NCI-H2196 (cell line): ENCODE measurements around the gene IPO5.

ENCODE experiments used
- DNase-seq: peaks from one replicate; lab custom pipeline; 2025; ENCODE audit not compliant: unreplicated experiment; lab: John Stamatoyannopoulos, UW

Gene IPO5

DNA sequence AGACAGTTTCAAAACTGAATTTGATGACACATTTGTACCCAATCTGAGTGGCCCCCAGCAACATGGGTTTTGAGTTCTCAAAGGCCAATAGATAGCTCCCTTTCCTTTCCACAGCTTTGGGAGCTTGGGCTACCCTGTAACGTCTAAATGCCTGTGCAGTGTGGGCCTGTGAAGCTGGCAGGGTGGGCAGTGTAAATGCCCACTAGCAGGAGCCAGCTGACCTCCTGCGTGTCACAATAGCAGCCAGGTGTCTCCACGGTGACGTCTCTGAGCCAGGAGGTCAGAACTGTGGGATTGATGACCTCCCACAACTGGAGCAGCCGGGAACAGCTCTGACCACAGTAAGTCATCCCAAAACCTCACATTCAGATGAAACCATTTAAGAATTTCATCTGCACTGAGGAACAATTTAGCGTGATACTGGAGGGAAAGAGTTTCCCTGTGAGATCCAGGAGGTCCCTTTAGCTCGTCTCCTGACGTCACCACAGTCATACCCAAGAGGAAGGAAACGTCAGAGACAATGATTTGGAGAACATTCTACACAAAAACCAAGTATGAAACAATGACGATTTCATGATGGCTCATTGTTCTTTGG lies at the start of gene IPO5:
IPO5 (plus strand) TSS at position 300 of the 595 bp plus-strand sequence. CDS start 23,022 bp downstream, outside the sequence.
- no peak for DNase-seq

DNA sequence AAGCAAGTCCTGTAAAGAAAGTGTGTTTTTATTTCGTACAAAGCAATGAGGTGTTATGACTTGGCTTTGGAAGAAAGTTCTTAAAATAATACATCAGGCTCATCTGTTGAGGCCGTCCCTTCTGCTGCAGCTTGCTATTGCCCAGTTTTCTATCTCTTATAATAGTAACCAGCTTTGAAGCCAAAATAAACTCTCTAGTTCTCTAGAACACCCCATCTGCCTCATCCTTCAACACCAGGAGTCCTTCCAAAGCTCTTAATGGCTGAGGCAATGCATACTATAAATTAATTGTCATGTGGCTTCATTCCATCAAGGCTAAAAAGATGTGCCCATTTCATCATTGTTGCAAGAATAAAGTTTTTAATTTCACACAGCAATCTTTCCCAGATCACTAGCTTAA lies 49.4 kb upstream of the IPO5 start:
- DNase-seq, result no peak

DNA sequence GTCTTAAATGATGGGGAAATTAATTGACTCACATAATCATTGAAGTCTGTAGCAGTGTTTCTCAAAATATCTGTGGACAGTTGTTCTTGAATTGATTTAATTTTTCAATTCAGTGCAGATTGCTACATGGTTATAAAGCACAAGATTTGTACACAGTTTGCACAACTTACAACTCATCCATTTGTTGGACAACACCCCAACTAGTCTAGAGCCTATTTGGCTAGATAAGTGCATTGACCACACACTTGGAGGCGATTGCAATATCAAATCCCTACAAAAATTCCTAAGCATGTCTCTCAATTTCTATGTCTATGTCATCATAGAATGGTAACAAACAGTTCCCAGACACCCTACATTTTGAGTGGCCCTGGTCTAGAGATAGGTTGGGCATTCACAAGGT lies 48.0 kb upstream of the IPO5 start:
- no peak for DNase-seq

DNA sequence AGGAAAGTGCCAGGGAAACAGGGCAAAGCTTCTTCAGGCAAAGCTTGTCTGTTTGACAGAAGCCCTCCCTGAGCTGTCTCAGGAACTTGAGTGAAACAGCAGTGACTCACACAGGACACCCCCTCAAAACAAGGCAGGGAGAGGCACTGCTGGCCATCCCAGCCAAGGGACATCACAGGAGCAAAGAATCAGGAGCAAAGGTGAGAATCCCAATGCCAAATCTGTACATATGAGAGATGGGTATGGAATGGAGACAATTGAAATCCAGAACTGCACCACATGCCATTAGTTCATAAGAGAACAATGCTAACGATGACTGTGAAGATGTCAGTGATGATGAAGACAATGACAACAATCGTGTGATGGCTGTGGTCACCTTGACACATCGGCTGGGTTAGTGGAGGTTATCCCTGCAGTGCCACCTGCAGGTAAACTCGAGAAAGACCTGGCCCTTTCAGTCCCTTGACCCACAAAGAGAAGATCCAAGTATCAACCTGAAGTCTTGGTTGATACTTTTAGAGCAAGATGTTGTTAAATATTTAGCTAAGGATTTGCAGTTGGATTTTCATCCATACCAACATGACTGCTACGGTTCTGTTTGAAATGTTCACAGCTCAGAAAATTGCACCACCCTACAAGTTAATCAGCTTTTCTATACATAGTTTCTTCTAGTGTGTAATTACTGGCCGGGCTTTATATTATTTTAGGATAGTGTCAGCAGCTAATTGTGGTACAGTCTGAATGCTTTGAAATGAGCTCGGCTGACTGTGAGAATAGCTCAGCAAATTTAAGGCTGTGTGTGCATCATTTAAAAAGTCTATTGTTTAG lies 42.0 kb upstream of the IPO5 start:
- no peak for DNase-seq

DNA sequence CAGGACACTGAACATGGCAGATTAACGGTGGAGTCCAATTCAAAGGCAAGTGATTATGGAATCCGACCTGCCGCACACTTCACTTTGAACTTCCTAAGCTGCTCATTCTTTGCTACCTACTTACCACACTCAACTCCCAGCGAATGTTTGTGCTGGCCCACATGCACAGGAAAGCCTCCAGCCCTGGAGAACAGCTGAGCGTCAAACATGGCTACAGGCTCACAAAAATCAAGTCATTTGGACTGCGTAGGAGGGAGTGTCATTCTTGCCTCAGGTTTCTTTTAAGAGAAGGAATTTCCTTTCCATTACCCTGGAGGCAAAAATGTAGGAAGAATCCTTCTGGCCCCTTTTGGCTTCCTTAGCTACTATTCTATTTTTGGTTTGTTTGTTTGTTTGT lies 41.3 kb upstream of the IPO5 start:
- DNase-seq, result no peak

DNA sequence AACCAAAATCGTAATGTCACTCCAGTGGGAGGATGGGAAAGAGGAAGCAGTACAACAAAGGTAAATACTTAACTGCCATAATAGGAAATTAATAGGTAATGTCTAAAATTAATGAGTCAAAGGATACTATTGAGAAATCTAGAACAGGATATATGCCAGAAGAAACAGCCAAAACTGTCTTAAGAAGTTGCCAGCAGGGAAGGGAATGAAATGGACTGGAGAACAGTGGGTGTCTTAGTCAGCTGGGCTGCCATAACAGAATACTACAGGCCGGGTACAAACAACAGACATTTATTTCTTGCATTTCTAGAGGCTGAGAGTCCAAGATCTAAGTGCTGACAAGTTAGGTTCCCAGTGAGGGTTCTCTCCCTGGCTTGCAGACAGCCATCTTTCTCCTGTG lies 40.3 kb upstream of the IPO5 start:
- DNase-seq, result no peak

DNA sequence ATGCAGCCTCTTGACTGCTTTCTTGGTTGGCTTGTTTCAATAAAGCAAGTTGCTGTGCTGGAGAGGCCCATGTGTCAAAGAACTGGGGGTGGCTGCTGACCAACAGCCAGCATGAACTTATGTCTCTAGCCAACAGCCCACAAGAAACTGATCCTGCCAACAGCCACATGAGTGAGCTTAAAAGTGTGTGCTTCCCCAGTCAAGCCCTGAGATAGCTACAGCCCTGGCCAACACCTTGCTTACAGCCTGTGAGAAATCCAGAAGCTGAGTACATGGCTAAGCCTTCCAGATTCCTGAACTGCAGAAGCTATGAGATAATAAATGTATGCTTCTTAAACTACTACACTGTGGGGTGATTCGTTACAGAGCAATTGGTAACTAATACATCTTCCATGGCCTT lies 38.9 kb upstream of the IPO5 start:
- no peak for DNase-seq

DNA sequence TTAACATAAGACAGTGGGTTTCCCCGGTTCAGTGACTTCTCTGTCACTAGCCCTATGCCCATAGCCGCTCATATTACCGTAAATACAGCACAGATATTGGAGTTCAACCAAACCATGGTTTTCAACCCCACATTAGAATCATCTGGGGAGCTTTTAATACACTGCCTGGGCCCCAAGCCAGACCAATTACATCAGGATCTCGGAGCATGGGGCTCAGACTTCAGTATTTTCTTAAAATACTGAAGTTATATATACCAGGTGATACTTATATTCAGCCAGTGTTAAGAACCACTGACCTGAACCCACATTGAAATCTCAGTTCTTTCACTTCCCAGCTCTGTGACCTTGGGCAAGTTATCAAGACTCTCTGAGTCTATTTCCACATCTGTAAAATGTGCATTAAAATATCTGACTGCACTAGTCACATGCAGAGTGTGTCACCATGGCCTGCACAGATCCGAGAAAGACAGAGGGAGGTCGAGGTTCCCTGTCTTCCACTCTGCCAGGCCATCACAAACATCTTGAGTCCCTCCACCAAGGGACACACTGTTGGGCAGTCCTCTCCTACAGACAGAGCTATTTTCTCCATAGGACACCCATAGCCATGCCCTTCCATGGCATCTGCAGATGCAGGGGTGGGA lies 32.2 kb upstream of the IPO5 start:
- DNase-seq, result no peak

DNA sequence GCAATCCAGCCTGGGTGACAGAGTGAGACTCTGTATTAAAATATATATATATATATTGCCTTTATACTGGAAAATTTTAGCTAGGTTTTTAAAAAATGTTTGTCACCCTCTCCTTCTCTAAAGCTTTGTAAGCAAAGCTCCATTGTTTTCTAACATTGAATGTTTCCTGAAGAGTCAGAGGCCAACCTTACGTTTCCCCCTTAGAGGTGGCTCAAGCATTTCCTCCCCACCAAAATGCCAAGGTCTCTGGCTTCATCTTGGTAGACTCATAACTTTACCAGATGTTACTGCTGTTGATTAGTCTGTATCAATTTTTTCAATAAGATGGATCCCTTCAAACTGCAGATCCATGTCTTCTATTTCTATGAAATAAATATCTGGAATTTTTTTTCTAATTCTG lies 25.2 kb upstream of the IPO5 start:
- DNase-seq, result no peak

DNA sequence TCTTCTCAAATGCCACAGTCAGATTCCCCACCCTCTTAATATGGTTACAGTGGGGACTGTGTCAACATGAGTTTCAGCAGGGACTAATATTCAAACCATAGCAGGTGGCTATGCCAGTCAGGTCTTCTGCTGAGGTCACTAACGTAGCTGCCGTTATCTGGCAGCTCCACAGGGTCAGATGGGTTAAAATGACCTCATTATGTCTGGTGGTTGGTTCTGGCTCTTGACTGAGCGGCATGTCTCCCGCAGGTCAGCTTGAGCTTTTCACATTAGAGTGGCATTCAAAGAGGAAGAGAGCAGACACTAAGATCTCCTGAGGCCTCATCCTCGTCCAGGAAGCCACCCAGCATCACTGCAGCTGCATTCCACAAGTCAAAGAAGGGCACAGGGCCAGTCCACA lies 21.4 kb upstream of the IPO5 start:
- DNase-seq, result no peak

DNA sequence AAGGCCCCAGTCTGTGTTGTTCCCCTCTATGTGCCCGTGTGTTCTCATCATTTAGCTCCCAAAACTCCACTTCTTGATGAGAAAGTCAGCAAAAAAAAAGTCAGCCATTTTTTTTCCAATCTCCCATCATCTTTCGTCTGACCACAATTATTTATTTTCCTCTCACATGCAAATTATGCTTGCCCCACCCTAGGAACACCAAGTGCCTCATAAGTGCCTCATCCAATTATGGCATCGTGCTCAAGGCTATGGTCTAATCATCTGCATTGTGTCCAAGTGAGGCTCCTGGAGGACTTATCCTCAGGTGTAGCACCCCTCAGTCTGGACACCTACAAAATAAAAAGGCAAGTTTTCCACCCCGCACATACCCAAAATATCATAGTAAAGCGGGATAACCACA lies 20.8 kb upstream of the IPO5 start:
- no peak for DNase-seq

DNA sequence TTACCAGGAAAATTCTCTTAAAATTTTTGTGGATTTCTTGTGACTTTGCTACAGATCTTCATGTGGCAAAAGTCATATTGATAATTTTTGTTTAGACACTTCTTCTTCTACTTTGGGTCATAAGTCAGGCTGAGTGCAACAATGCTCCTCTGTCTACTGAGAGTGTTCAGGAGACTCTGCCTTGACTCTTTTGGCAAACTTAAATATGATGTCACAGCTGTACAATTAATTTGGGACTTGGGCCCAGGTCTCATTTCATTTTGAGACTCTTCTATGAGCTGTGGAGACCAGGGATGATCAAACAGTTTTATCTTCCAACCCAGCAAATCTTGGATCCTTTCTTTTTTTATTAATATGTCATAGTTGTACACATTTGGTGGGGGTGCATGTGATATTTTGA lies 19.7 kb upstream of the IPO5 start:
- no peak for DNase-seq

DNA sequence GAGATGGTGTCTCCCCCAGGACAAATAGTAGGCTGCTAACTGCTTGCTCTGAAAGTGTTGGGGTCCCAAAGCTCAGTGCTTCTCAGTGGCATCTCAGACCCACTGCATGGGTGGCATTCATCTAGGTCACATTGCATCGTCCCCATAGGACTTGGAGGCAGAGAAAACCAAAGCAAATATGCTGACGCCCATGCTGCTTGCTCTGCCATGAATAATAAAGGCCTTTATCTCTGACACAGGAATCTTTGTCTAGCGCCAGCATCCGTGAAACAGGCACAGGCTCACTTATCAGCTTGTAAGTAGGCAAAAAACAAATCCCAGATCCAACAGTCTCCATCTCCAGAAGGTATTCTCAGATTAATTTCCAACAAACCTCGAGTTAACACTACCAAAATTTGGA lies 18.9 kb upstream of the IPO5 start:
- DNase-seq, result no peak

DNA sequence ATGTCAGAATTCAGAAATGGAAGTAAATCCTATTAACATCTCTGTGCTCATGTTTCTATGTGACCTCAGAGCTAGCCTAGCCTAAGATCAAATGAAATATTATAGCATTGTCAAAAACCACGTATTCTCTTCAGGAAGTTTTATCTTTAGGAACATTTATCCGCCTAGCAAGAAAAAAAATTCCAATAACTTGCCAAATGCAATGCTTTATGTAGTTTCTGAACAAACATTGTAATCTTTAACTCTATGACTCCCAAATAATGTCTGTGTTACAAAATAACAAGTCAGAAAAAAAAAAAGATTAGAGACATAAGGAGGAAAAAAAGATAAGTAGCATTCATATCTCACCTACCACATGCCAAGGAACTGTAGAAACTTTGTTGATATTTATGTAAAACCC lies 18.4 kb upstream of the IPO5 start:
- no peak for DNase-seq

DNA sequence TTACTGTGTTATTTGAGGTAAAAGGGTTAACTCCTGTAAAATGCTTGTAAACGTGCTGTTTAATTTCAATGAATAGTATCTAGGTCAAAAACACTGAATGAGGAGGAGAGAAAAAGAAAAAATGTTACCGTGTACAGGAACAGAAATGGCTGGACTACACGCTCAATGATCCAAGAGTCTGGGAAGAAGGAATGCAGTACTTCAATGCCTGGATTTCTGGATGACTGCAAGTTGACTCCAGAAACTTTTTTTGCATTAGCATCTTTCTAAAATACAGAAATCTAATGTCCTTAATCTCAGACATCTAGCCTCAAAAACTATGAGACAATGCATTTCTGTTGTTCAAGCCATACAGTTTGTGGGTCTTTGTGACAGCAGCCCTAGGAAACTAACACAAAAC lies 17.4 kb upstream of the IPO5 start:
- no peak for DNase-seq

DNA sequence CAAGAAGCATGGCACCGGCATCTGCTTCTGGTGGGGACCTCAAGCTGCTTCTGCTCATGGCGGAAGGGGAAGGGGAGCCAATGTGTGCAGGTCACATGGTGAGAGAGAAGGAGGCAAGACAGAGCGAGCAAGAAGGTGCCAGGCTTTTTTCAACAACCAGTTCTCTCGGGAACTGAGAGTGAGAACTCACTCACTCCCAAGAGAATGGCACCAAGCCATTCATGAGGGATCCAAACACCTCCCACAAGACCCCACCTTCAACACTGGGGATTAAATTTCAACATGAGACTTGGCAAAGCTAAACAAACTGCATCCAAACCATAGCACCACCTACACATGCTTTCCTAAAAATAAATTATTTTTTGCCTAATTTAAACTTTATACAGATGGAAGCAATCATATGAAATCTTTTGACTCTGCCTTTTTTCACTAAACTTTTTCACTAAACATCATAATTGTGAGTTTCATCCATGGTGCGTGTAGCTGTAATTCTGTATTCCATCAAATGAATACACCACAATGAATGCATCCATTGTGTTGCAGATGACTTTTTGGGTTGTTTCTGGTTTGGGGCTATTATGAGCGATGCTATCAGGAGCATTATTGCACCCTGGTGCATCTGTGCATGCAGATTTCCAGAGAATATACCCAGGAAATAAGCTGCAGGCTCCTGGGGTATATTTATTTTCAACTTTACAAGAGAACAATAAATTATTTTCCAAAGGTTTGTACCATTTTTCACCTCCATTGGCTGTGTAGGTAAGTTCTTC lies 14.6 kb upstream of the IPO5 start:
- DNase-seq, result no peak

DNA sequence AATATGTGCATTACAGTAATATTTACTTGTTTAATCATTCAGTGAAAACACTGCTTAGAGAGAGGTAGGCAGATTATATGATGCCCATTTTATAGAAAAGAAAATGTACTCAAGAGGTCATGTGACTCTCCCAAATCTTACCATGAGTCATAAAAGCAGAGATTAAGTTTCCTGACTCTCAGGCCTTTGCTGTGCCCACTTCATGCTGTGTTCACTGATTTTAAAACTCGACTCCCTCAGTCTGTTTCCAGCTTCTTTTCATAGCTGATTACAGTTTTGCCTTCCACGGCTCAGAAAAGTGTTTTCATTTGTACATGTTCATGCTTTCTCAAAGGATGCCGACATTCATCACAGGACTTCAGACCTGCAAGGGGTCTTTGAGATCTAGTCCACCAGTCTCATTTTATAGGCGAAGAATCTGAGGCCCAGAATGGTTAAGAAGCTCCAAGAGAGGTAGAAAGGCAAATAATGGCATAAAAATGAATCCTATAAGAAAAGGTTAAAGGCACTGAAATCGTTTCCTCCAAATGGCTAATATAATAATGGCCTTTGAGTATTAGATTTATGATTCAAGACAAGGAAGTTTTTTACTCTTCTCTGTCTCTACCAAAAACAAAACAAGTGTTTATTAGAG lies 9.0 kb upstream of the IPO5 start:
- no peak for DNase-seq

DNA sequence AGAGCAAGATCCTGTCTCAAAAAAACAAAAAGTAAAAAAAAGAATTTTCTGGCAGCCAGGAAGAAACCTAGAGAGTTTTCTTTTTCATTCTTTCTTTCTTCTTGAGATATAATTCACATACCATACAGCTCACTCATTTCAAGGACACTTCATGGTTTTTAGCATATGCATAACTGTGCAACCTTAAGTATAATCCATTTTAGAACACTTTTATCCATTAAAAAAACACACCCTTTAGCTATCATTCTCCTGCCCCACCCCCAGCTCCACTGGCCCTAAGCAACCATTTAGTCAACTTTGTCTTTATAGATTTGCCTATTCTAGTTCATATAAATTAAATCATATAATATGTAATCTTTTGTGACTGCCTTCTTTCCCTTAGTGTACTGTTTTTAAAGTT lies 8.1 kb upstream of the IPO5 start:
- no peak for DNase-seq

DNA sequence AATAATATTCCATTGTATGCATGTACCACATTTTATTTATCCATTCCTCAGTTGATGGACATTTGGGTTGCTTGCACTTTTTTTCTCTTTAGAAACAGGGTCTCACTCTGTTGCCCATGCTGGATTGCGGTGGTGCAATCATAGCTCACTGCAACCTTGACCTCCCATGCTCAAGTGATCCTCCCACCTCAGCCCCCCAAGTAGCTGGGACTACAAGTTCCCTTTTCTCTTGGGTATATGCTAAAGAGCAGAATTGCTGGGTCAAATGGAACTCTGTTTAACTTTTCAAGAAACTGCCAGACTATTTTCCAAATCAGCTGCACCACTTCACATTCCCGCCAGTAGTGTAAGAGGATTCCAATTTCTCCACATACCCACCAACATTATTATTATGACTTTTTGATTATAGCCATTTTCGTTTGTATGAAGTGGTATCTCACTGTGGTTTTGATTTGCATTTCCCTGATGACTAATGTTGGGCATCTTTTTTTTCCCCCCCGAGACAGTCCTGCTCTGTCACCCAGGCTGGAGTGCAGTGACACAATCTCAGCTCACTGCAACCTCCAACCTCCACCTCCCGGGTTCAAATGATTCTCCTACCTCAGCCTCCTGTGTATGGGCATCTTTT lies 7.6 kb upstream of the IPO5 start:
- DNase-seq, result no peak

DNA sequence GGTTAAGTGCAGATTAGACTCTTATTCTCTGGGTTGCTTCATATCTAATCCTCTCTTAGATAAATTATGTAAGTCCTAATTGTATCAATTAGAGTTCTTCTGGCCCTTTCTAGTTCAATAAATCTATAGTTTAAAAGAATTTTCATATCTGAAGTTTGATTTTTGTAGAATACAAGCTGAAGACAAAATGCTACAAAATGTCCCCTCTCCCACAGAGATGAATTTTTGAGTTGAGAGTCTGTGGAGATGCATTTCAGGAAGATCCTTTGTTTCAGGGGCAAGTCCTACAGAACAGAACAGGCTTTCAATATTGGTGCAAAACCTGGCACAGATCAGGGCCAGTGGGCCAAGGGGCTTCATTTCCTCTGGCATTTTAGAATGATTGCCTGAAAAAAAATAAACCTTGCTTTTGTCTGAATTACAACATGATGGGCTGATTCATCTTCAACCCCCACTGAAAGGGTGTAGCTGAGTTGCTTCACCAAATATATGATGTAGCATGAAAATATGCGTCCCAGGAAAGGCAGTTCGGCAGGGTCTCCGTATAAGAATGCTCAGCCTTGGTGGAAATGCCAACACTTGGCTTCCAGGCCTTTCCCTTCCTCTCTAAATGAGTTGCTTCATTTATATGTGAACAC lies 6.4 kb upstream of the IPO5 start:
- DNase-seq, result no peak
